Frontal cortex (tissue), 4 donors: ENCODE data around the gene EYA4. TPM values are rescaled to one million over a fixed set of nuclear protein-coding genes. Genes with fewer than 3 reads are reported as not detected.

Experiments used
- DNase-seq, 2 donors: peaks; one replicate each; pipeline ENCODE4 v3.0.0; 2012; ENCODE audit warnings: low spot score in 2 of 2
- FAIRE-seq: peaks from 2 replicates; lab custom pipeline; 2012; peaks lifted over from hg19 to GRCh38; lab: Jason Lieb, UNC
- total RNA-seq: library from RNA; depleted of rRNA; stranded (reverse); fragments of >200 nt; gene quantifications from one replicate; pipeline ENCODE4 v1.2.3, GENCODE V29; 2014
- donor health status: control.
- donor health status: control.
- donor health status: control.

The EYA4 gene
- total RNA-seq, 1 donor from 2014 or later, result 0.41 TPM

- peak; percentile 86 for FAIRE-seq
- DNase-seq, result no peak
Measured at GRCh38 chr6:133495205-133495903, 254.2 kb downstream of the EYA4 start.

GRCh38 chr6:133499662-133500061 lies 258.5 kb downstream of the EYA4 start:
- DNase-seq (no peak), FAIRE-seq (no peak)

- no peak for DNase-seq
- FAIRE-seq, result no peak
Measured at GRCh38 chr6:133501675-133502270, 260.6 kb downstream of the EYA4 start.

- FAIRE-seq (no peak), DNase-seq (no peak)
Measured at GRCh38 chr6:133502441-133503335, 261.5 kb downstream of the EYA4 start.

- FAIRE-seq (no peak), DNase-seq (no peak)
Measured at GRCh38 chr6:133503336-133503729, 262.2 kb downstream of the EYA4 start.

- no peak for FAIRE-seq
Measured at GRCh38 chr6:133504158-133504557, 263.0 kb downstream of the EYA4 start.

GRCh38 chr6:133504761-133505160 lies 263.6 kb downstream of the EYA4 start:
- no peak for FAIRE-seq
- no peak for DNase-seq

More at GRCh38 chr6:133504158-133504557, 263.0 kb downstream of the EYA4 start:
- DNase-seq, result no peak

- no peak for FAIRE-seq
- DNase-seq, result no peak
Measured at GRCh38 chr6:133505681-133506080, 264.5 kb downstream of the EYA4 start.

- FAIRE-seq (peak; percentile 73), DNase-seq (peak in 1 of 2 donors; percentile 32)
Measured at GRCh38 chr6:133512410-133513016, 271.4 kb downstream of the EYA4 start.

- no peak for FAIRE-seq
- DNase-seq, result no peak
Measured at GRCh38 chr6:133523816-133524215, 282.7 kb downstream of the EYA4 start.

- no peak for DNase-seq
- FAIRE-seq, result no peak
Measured at GRCh38 chr6:133526436-133526835, 285.3 kb downstream of the EYA4 start.

GRCh38 chr6:133528566-133528965 lies 287.4 kb downstream of the EYA4 start:
- no peak for DNase-seq
- no peak for FAIRE-seq

GRCh38 chr6:133532908-133533307 lies 291.8 kb downstream of the EYA4 start:
- DNase-seq, result no peak
- no peak for FAIRE-seq

GRCh38 chr6:133539502-133540259 lies 298.5 kb downstream of the EYA4 start:
- DNase-seq (no peak), FAIRE-seq (no peak)

- DNase-seq (no peak), FAIRE-seq (no peak)
Measured at GRCh38 chr6:133540361-133540760, 299.2 kb downstream of the EYA4 start.

GRCh38 chr6:133541040-133541439 lies 299.9 kb downstream of the EYA4 start:
- FAIRE-seq (no peak), DNase-seq (no peak)

GRCh38 chr6:133542056-133542821 lies 301.1 kb downstream of the EYA4 start:
- no peak for DNase-seq
- FAIRE-seq, result no peak

- FAIRE-seq, result no peak
- DNase-seq, result no peak
Measured at GRCh38 chr6:133544419-133544818, 303.3 kb downstream of the EYA4 start.

GRCh38 chr6:133546098-133546497 lies 304.9 kb downstream of the EYA4 start:
- DNase-seq (no peak), FAIRE-seq (no peak)
